ENCODE data around the gene PHC1.

DNA sequence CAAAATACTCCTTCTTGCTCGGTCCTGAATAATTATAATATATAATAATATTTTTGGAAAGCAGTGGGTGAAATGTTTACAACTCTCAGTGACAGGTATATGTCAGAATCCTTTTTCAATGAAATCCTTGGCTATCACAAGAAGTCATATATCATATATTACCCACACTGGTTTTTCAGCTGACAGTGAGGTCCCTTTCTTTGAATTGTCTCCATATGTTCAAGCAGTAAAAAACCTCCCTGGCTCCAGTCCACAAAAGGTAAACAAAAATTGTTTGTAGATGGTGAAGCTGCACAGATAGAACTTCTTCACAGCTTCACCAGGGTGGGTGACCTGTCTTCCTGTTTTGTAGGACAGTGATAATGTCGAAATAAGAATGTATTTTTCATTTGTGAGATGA lies 47.9 kb upstream of the PHC1 start:
- TF ChIP-seq CTCF (IDR thresholded peaks at IDR 0.05) (no peak), POLR2AphosphoS5 (IDR thresholded peaks at IDR 0.05) (no peak)

Data from sigmoid colon (tissue), 4 donors.